NCI-H345 treated with DMSO at 0.1 percent for 48 hours (cell line): ENCODE results near the gene MACROD2.
"Not testable (repeated sequence)": the region's sequence is repeated elsewhere in the genome, so short reads cannot be mapped to it uniquely, and the experiment has no call there.

Source experiments
- DNase-seq: peaks from one replicate; lab custom pipeline; 2025; ENCODE audit not compliant: unreplicated experiment; lab: John Stamatoyannopoulos, UW

Gene MACROD2

GRCh38 chr20:14925300-14925699, 930.0 kb downstream of the MACROD2 start:
- DNase-seq, result no peak

- not testable (repeated sequence) for DNase-seq
Observed at GRCh38 chr20:14926436-14926835, 931.1 kb downstream of the MACROD2 start.

- peak; percentile 46 for DNase-seq
Observed at GRCh38 chr20:14928083-14928482, 932.8 kb downstream of the MACROD2 start.

GRCh38 chr20:14929388-14929787, 934.1 kb downstream of the MACROD2 start:
- DNase-seq, result no peak

GRCh38 chr20:14932040-14932439, 936.7 kb downstream of the MACROD2 start:
- no peak for DNase-seq

- no peak for DNase-seq
Observed at GRCh38 chr20:14935285-14935684, 940.0 kb downstream of the MACROD2 start.

- DNase-seq, result no peak
Observed at GRCh38 chr20:14937021-14937420, 941.7 kb downstream of the MACROD2 start.

GRCh38 chr20:14937846-14938245, 942.5 kb downstream of the MACROD2 start:
- no peak for DNase-seq

GRCh38 chr20:14947536-14947935, 952.2 kb downstream of the MACROD2 start:
- no peak for DNase-seq

- no peak for DNase-seq
Observed at GRCh38 chr20:14947946-14948345, 952.6 kb downstream of the MACROD2 start.

- no peak for DNase-seq
Observed at GRCh38 chr20:14948416-14948815, 953.1 kb downstream of the MACROD2 start.

- no peak for DNase-seq
Observed at GRCh38 chr20:14950633-14951032, 955.3 kb downstream of the MACROD2 start.

GRCh38 chr20:14951105-14951504, 955.8 kb downstream of the MACROD2 start:
- DNase-seq, result no peak

- no peak for DNase-seq
Observed at GRCh38 chr20:14951707-14952418, 956.5 kb downstream of the MACROD2 start.

GRCh38 chr20:14953736-14954135, 958.4 kb downstream of the MACROD2 start:
- no peak for DNase-seq

GRCh38 chr20:14955399-14955798, 960.1 kb downstream of the MACROD2 start:
- DNase-seq, result no peak

- no peak for DNase-seq
Observed at GRCh38 chr20:14956026-14956425, 960.7 kb downstream of the MACROD2 start.

- no peak for DNase-seq
Observed at GRCh38 chr20:14956538-14956937, 961.2 kb downstream of the MACROD2 start.

GRCh38 chr20:14957402-14957801, 962.1 kb downstream of the MACROD2 start:
- no peak for DNase-seq

- DNase-seq, result no peak
Observed at GRCh38 chr20:14958626-14959025, 963.3 kb downstream of the MACROD2 start.

- no peak for DNase-seq
Observed at GRCh38 chr20:14959506-14960475, 964.5 kb downstream of the MACROD2 start.

GRCh38 chr20:14960831-14961230, 965.5 kb downstream of the MACROD2 start:
- no peak for DNase-seq
